Measurements from ENCODE around the gene THAP3. TPM values are rescaled to one million over a fixed set of nuclear protein-coding genes. Genes with fewer than 3 reads are reported as not detected.

The THAP3 gene
- total RNA-seq, 4 donors from 2014 or later = 35.0 to 39.8 (median 37.1) TPM

- TF ChIP-seq EP300 (IDR thresholded peaks at IDR 0.05) = no peak
- no peak for TF ChIP-seq CTCF (IDR thresholded peaks at IDR 0.05)
- no peak for TF ChIP-seq POLR2A (IDR thresholded peaks at IDR 0.05)
- WGBS, 2 donors = 0 to 1% methylated on average over 19 to 28 of the region's 30 CpGs
- Histone ChIP-seq H3K27ac (peak overlapping the region; percentile 94 to 99 (median 98)), H3K4me3 (peak overlapping the region; percentile 75 to 99 (median 90)), H3K27me3 (no peaks in the 10 kb centered on the region), H3K9me3 (no peaks in the 10 kb centered on the region), H3K4me1 (peaks cover 0 to 43% (median 26%) of the 10 kb centered on the region in 4 donors), H3K36me3 (peaks cover 0 to 10% (median 0%) of the 10 kb centered on the region in 3 donors)
- no peak for DNase-seq (ENCODE audit: low spot score in 2 of 2)
Observed at GRCh38 chr1:6580119-6580592, 44.5 kb upstream of the THAP3 start.

- H3K27ac ChIP-seq = peak overlapping the region; percentile 94 to 99 (median 98)
- 33 to 38% methylated on average over 19 of the region's 19 CpGs for WGBS, 2 donors
Observed at GRCh38 chr1:6580593-6581409, 43.9 kb upstream of the THAP3 start.

DNA sequence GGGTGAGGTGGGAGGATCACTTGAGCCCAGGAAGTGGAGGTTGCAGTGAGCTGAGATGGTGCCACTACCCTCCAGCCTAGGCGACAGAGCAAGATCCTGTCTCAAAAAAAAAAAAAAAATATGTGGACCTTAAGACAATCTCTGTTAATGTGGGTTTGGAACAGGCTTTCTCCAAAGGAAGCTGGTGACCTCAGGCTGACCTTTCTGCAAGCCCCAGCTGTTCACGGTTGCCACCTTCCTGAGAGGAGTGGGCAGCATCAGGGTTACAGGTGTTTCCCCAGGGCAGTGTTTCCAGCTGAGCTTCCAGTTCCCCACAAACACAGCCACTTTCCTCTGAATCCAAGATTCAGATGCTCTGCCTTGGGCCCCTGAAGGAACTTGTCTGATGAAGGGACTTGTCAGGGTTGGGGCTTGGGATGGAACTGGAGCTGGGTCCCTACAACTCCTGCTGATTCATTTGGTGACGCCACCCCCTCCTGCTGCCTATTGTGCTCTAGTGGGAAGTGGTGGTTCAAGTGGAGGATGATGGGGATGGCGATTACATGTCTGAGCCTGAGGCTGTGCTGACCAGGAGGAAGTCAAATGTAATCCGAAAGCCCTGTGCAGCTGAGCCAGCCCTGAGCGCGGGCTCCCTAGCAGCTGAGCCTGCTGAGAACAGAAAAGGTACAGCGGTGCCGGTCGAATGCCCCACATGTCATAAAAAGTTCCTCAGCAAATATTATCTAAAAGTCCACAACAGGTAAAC lies 42.9 kb upstream of the THAP3 start:
- Histone ChIP-seq H3K36me3 (peaks cover 0 to 26% (median 0%) of the 10 kb centered on the region in 3 donors), H3K4me3 (no peak overlapping the region), H3K9me3 (no peaks in the 10 kb centered on the region), H3K27me3 (no peaks in the 10 kb centered on the region), H3K4me1 (peaks cover 0 to 47% (median 26%) of the 10 kb centered on the region in 4 donors), H3K27ac (peak overlapping the region in 3 of 4 donors; percentile 97 to 99 (median 99))
- DNase-seq (ENCODE audit: low spot score in 2 of 2) = no peak
- WGBS, 2 donors = 66 to 70% methylated on average over 10 of the region's 10 CpGs
- TF ChIP-seq CTCF (IDR thresholded peaks at IDR 0.05) = no peak
- TF ChIP-seq EP300 (IDR thresholded peaks at IDR 0.05) = no peak
- TF ChIP-seq POLR2A (IDR thresholded peaks at IDR 0.05) = no peak

More at GRCh38 chr1:6580593-6581409, 43.9 kb upstream of the THAP3 start:
- Histone ChIP-seq H3K36me3 (peaks cover 0 to 16% (median 0%) of the 10 kb centered on the region in 3 donors), H3K4me3 (peak overlapping the region; percentile 75 to 99 (median 90)), H3K9me3 (no peaks in the 10 kb centered on the region), H3K27me3 (no peaks in the 10 kb centered on the region), H3K4me1 (peaks cover 0 to 43% (median 26%) of the 10 kb centered on the region in 4 donors)
- DNase-seq (ENCODE audit: low spot score in 2 of 2) = no peak
- no peak for TF ChIP-seq EP300 (IDR thresholded peaks at IDR 0.05)

- no peak overlapping the region for H3K4me3 ChIP-seq
- peaks cover 0 to 53% (median 26%) of the 10 kb centered on the region in 4 donors for H3K4me1 ChIP-seq
- peak overlapping the region in 3 of 4 donors; percentile 33 to 40 (median 38) for H3K27ac ChIP-seq
- TF ChIP-seq EP300 (IDR thresholded peaks at IDR 0.05) = no peak
- no peak for TF ChIP-seq POLR2A (IDR thresholded peaks at IDR 0.05)
- no peak for TF ChIP-seq CTCF (IDR thresholded peaks at IDR 0.05)
- 87 to 100% methylated on average over 1 of the region's 1 CpG for WGBS, 2 donors
- H3K27me3 ChIP-seq = no peaks in the 10 kb centered on the region
- peaks cover 0 to 32% (median 0%) of the 10 kb centered on the region in 3 donors for H3K36me3 ChIP-seq
- no peaks in the 10 kb centered on the region for H3K9me3 ChIP-seq
- DNase-seq (ENCODE audit: low spot score in 2 of 2) = no peak
Observed at GRCh38 chr1:6582370-6582769, 42.3 kb upstream of the THAP3 start.

DNA sequence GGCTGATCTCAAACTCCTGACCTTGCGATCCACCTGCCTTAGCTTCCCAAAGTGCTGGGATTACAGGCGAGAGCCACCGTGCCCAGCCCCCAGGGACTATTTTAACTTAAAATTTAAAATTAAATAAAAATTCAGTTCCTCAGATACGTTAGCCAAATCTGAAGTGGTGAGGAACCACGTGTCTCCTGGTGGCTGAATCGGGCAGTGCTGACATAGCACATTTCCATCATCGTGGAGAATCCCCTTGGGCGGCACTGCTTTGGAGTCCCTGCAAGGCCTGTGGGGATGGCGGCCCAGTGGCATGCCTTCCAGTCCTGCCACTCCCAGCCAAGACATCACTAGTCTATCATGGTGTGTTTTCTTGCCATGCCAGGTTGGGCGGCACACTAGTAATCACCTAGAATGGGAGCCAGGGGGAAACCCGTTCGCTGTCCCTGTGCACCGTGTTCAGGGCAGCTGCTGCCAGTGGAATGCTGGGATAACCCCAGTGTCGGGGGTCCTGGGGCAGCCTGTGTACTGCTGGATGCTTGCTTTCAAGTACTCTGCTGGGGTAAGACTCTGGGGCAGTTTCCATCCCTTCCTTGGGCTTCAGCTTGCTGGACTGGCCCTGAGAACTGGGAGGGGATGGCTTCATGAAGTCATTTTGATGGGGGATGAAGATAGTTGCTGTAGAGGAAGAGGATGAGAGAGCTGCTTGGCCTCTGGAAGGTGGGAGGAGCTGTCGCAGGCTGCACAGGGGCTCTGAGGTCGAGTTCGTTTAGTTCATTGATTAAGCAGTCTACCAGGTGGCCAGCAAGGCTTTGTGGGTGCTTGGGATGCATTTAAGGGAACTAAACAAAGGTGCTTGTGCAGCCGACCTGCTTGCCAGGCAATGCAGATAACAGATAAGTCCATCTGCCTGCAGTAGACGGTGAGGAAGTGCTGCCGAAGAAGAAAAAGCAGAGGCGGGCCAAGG lies 40.3 kb upstream of the THAP3 start:
- 77 to 78% methylated on average over 21 of the region's 21 CpGs for WGBS, 2 donors
- peaks cover 0 to 53% (median 15%) of the 10 kb centered on the region in 4 donors for H3K4me1 ChIP-seq

More for the DNA sequence above, 40.3 kb upstream of the THAP3 start:
- TF ChIP-seq EP300 (IDR thresholded peaks at IDR 0.05) (no peak), CTCF (IDR thresholded peaks at IDR 0.05) (no peak), POLR2A (IDR thresholded peaks at IDR 0.05) (no peak)
- Histone ChIP-seq H3K4me3 (no peak overlapping the region), H3K27ac (no peak overlapping the region), H3K27me3 (no peaks in the 10 kb centered on the region), H3K36me3 (peaks cover 0 to 52% (median 3%) of the 10 kb centered on the region in 3 donors), H3K9me3 (no peaks in the 10 kb centered on the region)
- no peak for DNase-seq (ENCODE audit: low spot score in 2 of 2)

All from tibial nerve (tissue), 4 donors.